MM.1S (cell line): ENCODE results near the gene NFKBIZ.
"Not testable (repeated sequence)": the region's sequence is repeated elsewhere in the genome, so short reads cannot be mapped to it uniquely, and the experiment has no call there.

Experiments
- DNase-seq: peaks from one replicate; pipeline ENCODE4 v3.0.0-alpha.2; 2015
- H2AFZ ChIP-seq: fragments of 300-600 bp; sonication (generic); 2 replicates; pipeline ENCODE4 v1.6.0; 2016; ENCODE audit warnings: antibody characterized with exemption, low read length
- H3F3A ChIP-seq: fragments of 300-600 bp; sonication (generic); 2 replicates; pipeline ENCODE4 v1.6.1; 2016; ENCODE audit warnings: mild to moderate bottlenecking, antibody characterized with exemption, low read length, moderate library complexity, mixed read lengths; ENCODE audit not compliant: insufficient read depth
- H3K27ac ChIP-seq: fragments of 300-600 bp; sonication (generic); 2 replicates; pipeline ENCODE4 v1.5.1; 2016; ENCODE audit warnings: mild to moderate bottlenecking, low read length
- H3K27me3 ChIP-seq: fragments of 300-600 bp; sonication (generic); replicated peaks from 2 replicates; pipeline ENCODE4 v1.6.0; 2016; ENCODE audit warnings: low read length; ENCODE audit not compliant: insufficient read depth
- H3K36me3 ChIP-seq: fragments of 300-600 bp; sonication (generic); replicated peaks from 2 replicates; pipeline ENCODE4 v1.6.1; 2016; ENCODE audit warnings: mild to moderate bottlenecking, low read length, mixed read lengths; ENCODE audit not compliant: insufficient read depth
- H3K4me1 ChIP-seq: fragments of 300-600 bp; sonication (generic); 2 replicates; pipeline ENCODE4 v1.6.1; 2016; ENCODE audit warnings: low read length, mixed read lengths
- H3K4me2 ChIP-seq: fragments of 300-600 bp; sonication (generic); 2 replicates; pipeline ENCODE4 v1.6.0; 2016; ENCODE audit warnings: low read depth, low read length
- H3K4me3 ChIP-seq: fragments of 300-600 bp; sonication (generic); 2 replicates; pipeline ENCODE4 v1.5.1; 2016; ENCODE audit warnings: low read length, mixed read lengths
- H3K79me2 ChIP-seq: fragments of 300-600 bp; sonication (generic); 2 replicates; pipeline ENCODE4 v1.6.1; 2016; ENCODE audit warnings: mixed run types, low read length, mixed read lengths
- H3K9ac ChIP-seq: fragments of 300-600 bp; sonication (generic); 2 replicates; pipeline ENCODE4 v1.6.1; 2016; ENCODE audit warnings: low read length, mixed read lengths
- H3K9me2 ChIP-seq: fragments of 300-600 bp; sonication (generic); replicated peaks from 2 replicates; pipeline ENCODE4 v1.6.1; 2016; ENCODE audit warnings: mild to moderate bottlenecking, low read length, mixed read lengths; ENCODE audit not compliant: insufficient read depth
- H3K9me3 ChIP-seq: fragments of 300-600 bp; sonication (generic); replicated peaks from 2 replicates; pipeline ENCODE4 v1.6.1; 2016; ENCODE audit warnings: mild to moderate bottlenecking, low read length, mixed read lengths; ENCODE audit not compliant: insufficient read depth
- H4K20me1 ChIP-seq: fragments of 300-600 bp; sonication (generic); 2 replicates; pipeline ENCODE4 v1.6.1; 2016; ENCODE audit warnings: mild to moderate bottlenecking, low read length, moderate library complexity, mixed read lengths; ENCODE audit not compliant: insufficient read depth
- EZH2 ChIP-seq: fragments of 300-600 bp; sonication (generic); optimal IDR thresholded peaks from 2 replicates; pipeline ENCODE3; 2017; ENCODE audit warnings: low read depth, mild to moderate bottlenecking, antibody characterized with exemption, low read length, mixed read lengths
- EZH2phosphoT487 ChIP-seq: fragments of 300-600 bp; sonication (generic); IDR thresholded peaks from 2 replicates; pipeline ENCODE4 v1.6.1; 2018; ENCODE audit warnings: antibody characterized with exemption, low read length
- TF ChIP-seq, protein P1 (sequence below): fragments of 300-600 bp; sonication (generic); IDR thresholded peaks from 2 replicates; pipeline ENCODE4 v1.5.1; 2016; ENCODE audit warnings: antibody characterized with exemption, low read length, mixed read lengths

Gene NFKBIZ

DNA sequence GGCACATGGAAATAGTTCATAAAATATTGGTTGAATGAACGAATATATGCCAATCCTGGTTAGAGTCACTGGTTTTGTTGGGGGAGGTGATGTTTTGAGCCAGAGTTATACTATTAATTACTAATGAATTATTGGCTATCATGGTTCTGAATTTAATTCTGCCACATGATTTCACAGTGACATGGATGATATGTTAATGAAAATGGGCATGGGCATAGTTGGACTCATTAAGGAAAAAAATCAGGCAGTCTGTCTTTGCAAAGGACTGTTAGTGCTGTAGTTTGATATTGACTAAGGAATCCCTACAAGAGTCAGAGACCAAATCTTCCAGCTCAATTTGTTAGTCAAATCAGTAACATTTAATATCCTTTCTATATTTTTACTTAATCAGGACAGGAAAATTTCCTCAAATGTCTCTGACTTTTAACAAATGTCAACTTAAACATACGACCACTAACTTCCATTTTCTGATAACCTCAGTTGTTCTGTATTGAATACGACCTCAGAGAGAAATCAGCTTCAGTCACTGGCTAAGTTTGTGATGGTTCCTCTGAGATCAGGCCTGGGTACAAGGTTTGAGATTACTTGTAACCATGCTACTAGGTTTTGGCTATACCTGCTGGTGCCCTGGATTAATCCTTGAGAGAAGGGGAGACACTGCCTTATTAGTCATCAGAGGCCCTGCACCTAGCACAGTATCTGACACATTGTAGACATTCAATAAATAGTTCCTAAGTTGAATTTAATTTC, 13.3 kb downstream of the NFKBIZ start:
- Histone ChIP-seq H3K4me1 (no peaks in the 10 kb centered on the region), H3K9me2 (no peaks in the 10 kb centered on the region), H3K79me2 (no peaks in the 10 kb centered on the region), H3F3A (no peaks in the 10 kb centered on the region; the same call in 1 of the 2 replicates), H4K20me1 (no peaks in the 10 kb centered on the region), H3K9me3 (no peaks in the 10 kb centered on the region), H2AFZ (no peak overlapping the region), H3K4me3 (no peak overlapping the region), H3K27me3 (no peaks in the 10 kb centered on the region), H3K9ac (no peak overlapping the region), H3K36me3 (peaks cover 5% of the 10 kb centered on the region; the same call in 1 of the 2 replicates), H3K27ac (no peak overlapping the region), H3K4me2 (no peak overlapping the region)
- DNase-seq: no peak
- TF ChIP-seq, protein P1, sequence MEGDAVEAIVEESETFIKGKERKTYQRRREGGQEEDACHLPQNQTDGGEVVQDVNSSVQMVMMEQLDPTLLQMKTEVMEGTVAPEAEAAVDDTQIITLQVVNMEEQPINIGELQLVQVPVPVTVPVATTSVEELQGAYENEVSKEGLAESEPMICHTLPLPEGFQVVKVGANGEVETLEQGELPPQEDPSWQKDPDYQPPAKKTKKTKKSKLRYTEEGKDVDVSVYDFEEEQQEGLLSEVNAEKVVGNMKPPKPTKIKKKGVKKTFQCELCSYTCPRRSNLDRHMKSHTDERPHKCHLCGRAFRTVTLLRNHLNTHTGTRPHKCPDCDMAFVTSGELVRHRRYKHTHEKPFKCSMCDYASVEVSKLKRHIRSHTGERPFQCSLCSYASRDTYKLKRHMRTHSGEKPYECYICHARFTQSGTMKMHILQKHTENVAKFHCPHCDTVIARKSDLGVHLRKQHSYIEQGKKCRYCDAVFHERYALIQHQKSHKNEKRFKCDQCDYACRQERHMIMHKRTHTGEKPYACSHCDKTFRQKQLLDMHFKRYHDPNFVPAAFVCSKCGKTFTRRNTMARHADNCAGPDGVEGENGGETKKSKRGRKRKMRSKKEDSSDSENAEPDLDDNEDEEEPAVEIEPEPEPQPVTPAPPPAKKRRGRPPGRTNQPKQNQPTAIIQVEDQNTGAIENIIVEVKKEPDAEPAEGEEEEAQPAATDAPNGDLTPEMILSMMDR: no peak
- TF ChIP-seq EZH2phosphoT487: no peak
- TF ChIP-seq EZH2: no peak

DNA sequence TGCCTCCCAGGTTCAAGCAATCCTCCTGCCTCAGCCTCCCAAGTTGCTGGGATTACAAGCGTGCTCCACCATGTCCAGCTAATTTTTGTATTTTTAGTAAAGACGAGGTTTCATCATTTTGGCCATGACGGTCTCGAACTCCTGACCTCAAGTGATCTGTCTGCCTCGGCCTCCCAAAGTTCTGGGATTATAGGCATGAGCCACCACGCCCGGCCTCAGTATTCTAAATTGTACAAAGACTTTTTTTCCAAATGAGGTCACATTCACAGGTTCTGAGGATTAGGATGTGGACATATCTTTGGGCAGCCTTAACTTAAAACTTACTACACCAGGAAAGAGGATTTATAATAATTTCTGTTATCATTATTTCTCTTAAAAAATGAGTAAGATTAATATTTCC, 15.6 kb downstream of the NFKBIZ start:
- not testable (repeated sequence) for H3K27me3 ChIP-seq, H3K4me3 ChIP-seq, H3K36me3 ChIP-seq, H3K9me3 ChIP-seq, H2AFZ ChIP-seq, H3F3A ChIP-seq, H4K20me1 ChIP-seq, H3K9ac ChIP-seq, H3K27ac ChIP-seq, DNase-seq, H3K4me1 ChIP-seq, H3K79me2 ChIP-seq, H3K4me2 ChIP-seq, H3K9me2 ChIP-seq

DNA sequence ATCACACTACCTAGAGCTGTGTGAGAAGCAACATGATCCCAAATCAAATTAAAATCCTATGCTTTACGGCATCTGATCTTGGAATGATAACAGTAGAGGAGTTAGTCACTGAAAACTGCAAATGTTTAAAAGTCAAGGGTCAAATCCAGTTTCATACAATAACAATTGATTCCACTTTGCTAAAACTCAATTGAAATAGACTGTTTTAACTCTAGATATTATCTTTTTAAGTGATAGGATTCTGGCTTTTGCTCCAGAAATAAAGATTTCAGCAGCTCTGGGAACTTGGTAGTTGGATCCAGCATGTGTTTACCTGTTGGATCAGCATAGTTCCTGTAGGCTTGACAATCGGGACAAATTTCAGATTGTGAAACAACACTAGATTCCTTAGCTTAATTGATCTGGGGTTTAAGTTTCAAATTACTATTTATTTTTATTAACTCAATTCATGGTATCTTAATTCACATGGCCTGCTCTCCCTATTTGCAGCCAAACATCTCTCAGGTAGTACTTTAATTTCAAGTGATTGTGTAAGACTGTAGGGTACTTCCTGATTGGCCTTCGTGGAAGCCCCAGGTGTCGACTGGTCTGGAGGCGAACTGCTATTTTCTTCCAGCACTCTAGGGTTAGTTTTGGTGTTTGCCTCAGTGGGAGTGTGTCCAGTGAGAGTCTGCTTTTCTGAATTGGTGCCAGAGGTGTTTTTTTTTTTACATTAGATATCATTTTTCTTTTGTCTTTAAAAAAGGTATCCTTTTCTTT, 16.6 kb downstream of the NFKBIZ start:
- H3K4me2 ChIP-seq: no peak overlapping the region
- H3K79me2 ChIP-seq: no peaks in the 10 kb centered on the region
- TF ChIP-seq EZH2 (no peak), EZH2phosphoT487 (no peak)
- TF ChIP-seq, protein P1: no peak
- H3F3A ChIP-seq: no peaks in the 10 kb centered on the region
- H3K27ac ChIP-seq: no peak overlapping the region
- no peaks in the 10 kb centered on the region for H3K36me3 ChIP-seq
- no peak overlapping the region for H2AFZ ChIP-seq
- no peaks in the 10 kb centered on the region for H3K9me3 ChIP-seq
- no peaks in the 10 kb centered on the region for H3K27me3 ChIP-seq
- H3K9me2 ChIP-seq: no peaks in the 10 kb centered on the region
- DNase-seq: no peak
- H3K4me1 ChIP-seq: no peaks in the 10 kb centered on the region
- no peaks in the 10 kb centered on the region for H4K20me1 ChIP-seq
- H3K4me3 ChIP-seq: no peak overlapping the region
- H3K9ac ChIP-seq: no peak overlapping the region

DNA sequence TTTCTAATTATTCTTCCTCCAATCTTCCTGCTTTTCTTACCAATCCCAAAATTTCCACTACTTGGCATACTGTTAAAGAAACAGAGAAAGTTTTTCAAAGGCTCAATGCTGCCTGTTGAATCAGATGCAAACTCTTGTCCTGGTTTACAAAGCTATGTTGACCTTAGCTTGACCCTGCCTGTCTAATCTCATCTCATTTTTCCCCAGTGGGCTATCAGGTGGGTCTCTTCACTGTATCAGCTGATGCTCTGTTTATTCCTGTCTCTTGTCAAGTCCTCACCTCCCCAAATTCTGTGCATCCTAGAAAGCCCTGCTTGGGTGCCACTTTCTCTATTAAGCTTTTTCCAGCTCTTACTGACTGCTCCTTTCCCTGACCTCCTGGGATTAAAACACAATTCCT, 18.2 kb downstream of the NFKBIZ start:
- no peaks in the 10 kb centered on the region for H4K20me1 ChIP-seq
- no peak overlapping the region for H3K4me3 ChIP-seq
- no peaks in the 10 kb centered on the region for H3K27me3 ChIP-seq
- no peaks in the 10 kb centered on the region for H3K79me2 ChIP-seq
- no peak overlapping the region for H3K4me2 ChIP-seq
- no peaks in the 10 kb centered on the region for H3K4me1 ChIP-seq
- H2AFZ ChIP-seq: no peak overlapping the region
- H3K9me3 ChIP-seq: no peaks in the 10 kb centered on the region
- no peak for DNase-seq
- TF ChIP-seq, protein P1: no peak
- TF ChIP-seq EZH2 (no peak), EZH2phosphoT487 (no peak)
- no peak overlapping the region for H3K27ac ChIP-seq
- no peaks in the 10 kb centered on the region for H3K9me2 ChIP-seq
- H3F3A ChIP-seq: no peaks in the 10 kb centered on the region
- H3K9ac ChIP-seq: no peak overlapping the region
- no peaks in the 10 kb centered on the region for H3K36me3 ChIP-seq
